ENCODE measurements around the gene CYTH2.

GRCh38 chr19:48479686-48480085, 10.5 kb downstream of the CYTH2 start:
- TF ChIP-seq CTCF (IDR thresholded peaks at IDR 0.05) (no peak), IRF2 (CRISPR knock-in tag; IDR thresholded peaks at IDR 0.05; ENCODE audit: borderline replicate concordance, low read depth) (no peak), E2F4 (CRISPR knock-in tag; IDR thresholded peaks at IDR 0.05; ENCODE audit: borderline replicate concordance, low read depth) (no peak), USF2 (CRISPR knock-in tag; IDR thresholded peaks at IDR 0.05) (no peak), ARID4B (CRISPR knock-in tag; IDR thresholded peaks at IDR 0.05; ENCODE audit: borderline replicate concordance) (no peak), ZNF138 (CRISPR knock-in tag; conservative IDR thresholded peaks at IDR 0.05) (no peak), CREM (CRISPR knock-in tag; IDR thresholded peaks at IDR 0.05) (no peak), HMGA2 (CRISPR knock-in tag; IDR thresholded peaks at IDR 0.05) (no peak), ELF4 (CRISPR knock-in tag; IDR thresholded peaks at IDR 0.05; ENCODE audit: low read depth) (no peak), ATF2 (CRISPR knock-in tag; IDR thresholded peaks at IDR 0.05; ENCODE audit: borderline replicate concordance, low read depth) (no peak), NFE2L1 (CRISPR knock-in tag; IDR thresholded peaks at IDR 0.05) (no peak), ZSCAN18 (CRISPR knock-in tag; IDR thresholded peaks at IDR 0.05) (no peak), ATF6 (CRISPR knock-in tag; IDR thresholded peaks at IDR 0.05) (no peak), JAZF1 (CRISPR knock-in tag; IDR thresholded peaks at IDR 0.05) (no peak)

All from WTC11 (cell line).